Trophoblast cell (in vitro differentiated cells and primary cell): ENCODE data around the gene PGM1.
A peak's percentile ranks its signal among the peaks of the same experiment; 100 is the strongest.

Source experiments
- DNase-seq, 2 donors: peaks; one replicate each; pipeline ENCODE4 v3.0.0-alpha.2; 2016
- H2AFZ ChIP-seq: 2 replicates; pipeline ENCODE4 v1.6.1; 2013; ENCODE audit warnings: low read length, moderate library complexity, mild to moderate bottlenecking; ENCODE audit not compliant: insufficient read depth, poor library complexity
- H2AK5ac ChIP-seq: 2 replicates; pipeline ENCODE4 v1.6.1; 2013; ENCODE audit warnings: mild to moderate bottlenecking, low read length
- H2BK120ac ChIP-seq: 2 replicates; pipeline ENCODE4 v1.6.1; 2013; ENCODE audit warnings: low read length, mild to moderate bottlenecking, moderate library complexity; ENCODE audit not compliant: insufficient read depth, poor library complexity
- H2BK12ac ChIP-seq: 2 replicates; pipeline ENCODE4 v1.6.1; 2013; ENCODE audit warnings: mild to moderate bottlenecking, low read length, moderate library complexity
- H2BK5ac ChIP-seq: 2 replicates; pipeline ENCODE4 v1.6.1; 2013; ENCODE audit warnings: low read length, low read depth, moderate library complexity, mild to moderate bottlenecking; ENCODE audit not compliant: poor library complexity
- H3K14ac ChIP-seq: 2 replicates; pipeline ENCODE4 v1.6.1; 2013; ENCODE audit warnings: mild to moderate bottlenecking, low read length
- H3K18ac ChIP-seq: 2 replicates; pipeline ENCODE4 v1.6.1; 2013; ENCODE audit warnings: mild to moderate bottlenecking, low read length
- H3K23ac ChIP-seq: 2 replicates; pipeline ENCODE4 v1.6.1; 2013; ENCODE audit warnings: low read length
- H3K27ac ChIP-seq: 2 replicates; pipeline ENCODE4 v1.5.1; 2013; ENCODE audit warnings: low read depth, mild to moderate bottlenecking, inconsistent platforms, low read length, moderate library complexity
- H3K27me3 ChIP-seq: 2 replicates; pipeline ENCODE4 v1.6.1; 2013; ENCODE audit warnings: inconsistent platforms, mild to moderate bottlenecking, low read length, moderate library complexity; ENCODE audit not compliant: insufficient read depth
- H3K36me3 ChIP-seq, 2 experiments: 1 replicate in 1 of 2; 2 replicates in 1 of 2; pipeline ENCODE4 v1.6.1; 2013; ENCODE audit warnings: low read length in 2 of 2, mild to moderate bottlenecking in 2 of 2, moderate library complexity in 1 of 2; ENCODE audit not compliant: insufficient read depth in 2 of 2, control insufficient read depth in 1 of 2
- H3K4ac ChIP-seq: 2 replicates; pipeline ENCODE4 v1.6.1; 2013; ENCODE audit warnings: low read depth, mild to moderate bottlenecking, low read length, moderate library complexity
- H3K4me1 ChIP-seq, 2 experiments: 1 replicate in 1 of 2; 2 replicates in 1 of 2; pipeline ENCODE4 v1.6.1; 2013; ENCODE audit warnings: low read length in 2 of 2, mild to moderate bottlenecking in 2 of 2, moderate library complexity in 1 of 2; ENCODE audit not compliant: insufficient read depth in 2 of 2, control insufficient read depth in 1 of 2
- H3K4me2 ChIP-seq: 2 replicates; pipeline ENCODE4 v1.6.1; 2013; ENCODE audit warnings: inconsistent platforms, mild to moderate bottlenecking, low read length, moderate library complexity
- H3K4me3 ChIP-seq: 2 replicates; pipeline ENCODE4 v1.5.1; 2013; ENCODE audit warnings: mild to moderate bottlenecking, low read depth, low read length, inconsistent platforms
- H3K79me1 ChIP-seq: one replicate; pipeline ENCODE4 v1.6.1; 2013; ENCODE audit warnings: low read length
- H3K79me2 ChIP-seq: 2 replicates; pipeline ENCODE4 v1.6.1; 2013; ENCODE audit warnings: low read length, mild to moderate bottlenecking; ENCODE audit not compliant: control insufficient read depth, insufficient read depth, poor library complexity
- H3K9ac ChIP-seq: 2 replicates; pipeline ENCODE4 v1.6.1; 2013; ENCODE audit warnings: mild to moderate bottlenecking, low read length
- H3K9me3 ChIP-seq: 2 replicates; pipeline ENCODE4 v1.6.1; 2013; ENCODE audit warnings: low read depth, mild to moderate bottlenecking, control low read depth, inconsistent platforms, low read length; ENCODE audit not compliant: insufficient read depth
- H4K12ac ChIP-seq: 2 replicates; pipeline ENCODE4 v1.6.1; 2013; ENCODE audit warnings: low read depth, mild to moderate bottlenecking, low read length, moderate library complexity
- H4K8ac ChIP-seq: 2 replicates; pipeline ENCODE4 v1.6.1; 2013; ENCODE audit warnings: low read depth, mild to moderate bottlenecking, low read length, moderate library complexity
- H4K91ac ChIP-seq: one replicate; pipeline ENCODE4 v1.6.1; 2013; ENCODE audit warnings: low read depth, mild to moderate bottlenecking, low read length, moderate library complexity
- WGBS: extraction: QIAGEN DNeasy Blood & Tissue Kit; methylation state at CpG from one replicate; pipeline ENCODE4 v1.1.7; 2013; ENCODE audit warnings: missing lambda C conversion rate; ENCODE audit not compliant: insufficient read length, insufficient coverage; ENCODE audit errors: extremely low coverage; 5-methylcytosine and 5-hydroxymethylcytosine counted together

The PGM1 gene

GRCh38 chr1:63668298-63668697 lies 75.1 kb downstream of the PGM1 start:
- H2BK120ac ChIP-seq: no peak overlapping the region
- peak; percentile 22 to 66 for DNase-seq
- H3K9ac ChIP-seq: no peak overlapping the region
- no peak overlapping the region for H4K8ac ChIP-seq
- H2BK5ac ChIP-seq: no peak overlapping the region
- H3K36me3 ChIP-seq: no peaks in the 10 kb centered on the region
- no peak overlapping the region for H3K18ac ChIP-seq
- H3K27ac ChIP-seq: no peak overlapping the region
- H3K79me1 ChIP-seq: peaks cover 4% of the 10 kb centered on the region
- no peak overlapping the region for H2BK12ac ChIP-seq
- no peak overlapping the region for H4K12ac ChIP-seq
- no peak overlapping the region for H3K14ac ChIP-seq
- no peak overlapping the region for H3K4me3 ChIP-seq
- no peak overlapping the region for H2AFZ ChIP-seq
- peaks cover 5% of the 10 kb centered on the region in 2 experiments for H3K4me1 ChIP-seq
- H3K9me3 ChIP-seq: peaks cover 4% of the 10 kb centered on the region
- WGBS: no CpG with 5 or more reads among the region's 2 CpGs
- no peak overlapping the region for H3K4me2 ChIP-seq
- no peak overlapping the region for H4K91ac ChIP-seq
- H2AK5ac ChIP-seq: no peak overlapping the region
- H3K4ac ChIP-seq: no peak overlapping the region
- no peak overlapping the region for H3K23ac ChIP-seq
- H3K79me2 ChIP-seq: no peaks in the 10 kb centered on the region
- no peaks in the 10 kb centered on the region for H3K27me3 ChIP-seq

GRCh38 chr1:63669151-63669961 lies 76.1 kb downstream of the PGM1 start:
- H3K23ac ChIP-seq: no peak overlapping the region
- H2AFZ ChIP-seq: no peak overlapping the region
- no peak overlapping the region for H3K18ac ChIP-seq
- no peak for DNase-seq
- H4K8ac ChIP-seq: no peak overlapping the region
- no peaks in the 10 kb centered on the region for H3K79me1 ChIP-seq
- no peak overlapping the region for H4K12ac ChIP-seq
- no peaks in the 10 kb centered on the region for H3K36me3 ChIP-seq
- no peaks in the 10 kb centered on the region for H3K4me1 ChIP-seq
- WGBS: no CpG with 5 or more reads among the region's 15 CpGs
- H3K4me2 ChIP-seq: no peak overlapping the region
- no peak overlapping the region for H3K27ac ChIP-seq
- H2AK5ac ChIP-seq: no peak overlapping the region
- no peak overlapping the region for H3K4me3 ChIP-seq
- H3K79me2 ChIP-seq: no peaks in the 10 kb centered on the region
- H2BK12ac ChIP-seq: no peak overlapping the region
- H2BK5ac ChIP-seq: no peak overlapping the region
- H3K9ac ChIP-seq: no peak overlapping the region
- H4K91ac ChIP-seq: no peak overlapping the region
- H3K9me3 ChIP-seq: peaks cover 4% of the 10 kb centered on the region
- H3K14ac ChIP-seq: no peak overlapping the region
- H3K4ac ChIP-seq: no peak overlapping the region
- no peaks in the 10 kb centered on the region for H3K27me3 ChIP-seq
- H2BK120ac ChIP-seq: no peak overlapping the region

GRCh38 chr1:63670164-63670563 lies 77.0 kb downstream of the PGM1 start:
- no peak overlapping the region for H3K14ac ChIP-seq

GRCh38 chr1:63671514-63671913 lies 78.3 kb downstream of the PGM1 start:
- H3K27me3 ChIP-seq: no peaks in the 10 kb centered on the region
- H3K4me3 ChIP-seq: no peak overlapping the region
- no peak overlapping the region for H2BK12ac ChIP-seq
- no peaks in the 10 kb centered on the region for H3K79me1 ChIP-seq
- H3K18ac ChIP-seq: no peak overlapping the region
- H2BK120ac ChIP-seq: no peak overlapping the region
- H4K91ac ChIP-seq: no peak overlapping the region
- no peak for DNase-seq
- H3K27ac ChIP-seq: no peak overlapping the region
- WGBS: no CpG with 5 or more reads among the region's 1 CpG
- H3K23ac ChIP-seq: no peak overlapping the region
- H3K79me2 ChIP-seq: no peaks in the 10 kb centered on the region
- H3K9ac ChIP-seq: no peak overlapping the region
- no peaks in the 10 kb centered on the region for H3K36me3 ChIP-seq
- H2BK5ac ChIP-seq: no peak overlapping the region
- no peak overlapping the region for H4K8ac ChIP-seq
- H3K14ac ChIP-seq: no peak overlapping the region
- no peak overlapping the region for H2AFZ ChIP-seq
- H2AK5ac ChIP-seq: no peak overlapping the region
- H3K4me2 ChIP-seq: no peak overlapping the region
- peaks cover 0 to 2% of the 10 kb centered on the region in 2 experiments for H3K4me1 ChIP-seq
- no peak overlapping the region for H4K12ac ChIP-seq
- no peaks in the 10 kb centered on the region for H3K9me3 ChIP-seq
- no peak overlapping the region for H3K4ac ChIP-seq

More at GRCh38 chr1:63670164-63670563, 77.0 kb downstream of the PGM1 start:
- Histone ChIP-seq H3K18ac (no peak overlapping the region), H3K4me1 (peaks cover 0 to 2% of the 10 kb centered on the region in 2 experiments), H3K4me2 (no peak overlapping the region), H2AFZ (no peak overlapping the region), H3K36me3 (no peaks in the 10 kb centered on the region), H3K23ac (no peak overlapping the region), H3K79me1 (no peaks in the 10 kb centered on the region), H2BK5ac (no peak overlapping the region), H2BK120ac (no peak overlapping the region), H3K27me3 (no peaks in the 10 kb centered on the region), H2AK5ac (no peak overlapping the region), H3K4me3 (no peak overlapping the region), H4K91ac (no peak overlapping the region), H4K8ac (no peak overlapping the region), H4K12ac (no peak overlapping the region), H3K9me3 (peaks cover 4% of the 10 kb centered on the region), H2BK12ac (no peak overlapping the region), H3K9ac (no peak overlapping the region), H3K79me2 (no peaks in the 10 kb centered on the region), H3K27ac (no peak overlapping the region), H3K4ac (no peak overlapping the region)
- DNase-seq: no peak
- WGBS: no CpG with 5 or more reads among the region's 5 CpGs
